ENCODE data around the gene SFT2D1. TPM values are rescaled to one million over a fixed set of nuclear protein-coding genes. Genes with fewer than 3 reads are reported as not detected.

Gene SFT2D1
- total RNA-seq, 1 donor from 2014 or later: 52.8 TPM

- TF ChIP-seq CTCF (IDR thresholded peaks at IDR 0.05): no peak
- intact Hi-C loops (cut with DNase I): no loop called here
- Histone ChIP-seq H3K4me1 (no peaks in the 10 kb centered on the region), H3K9me3 (no peaks in the 10 kb centered on the region), H3K4me3 (no peak overlapping the region), H3K27me3 (ENCODE audit: low read depth) (no peaks in the 10 kb centered on the region), H3K36me3 (no peaks in the 10 kb centered on the region), H3K27ac (no peak overlapping the region)
- ATAC-seq (no peak), DNase-seq (no peak)
Observed at GRCh38 chr6:166353507-166353906, 11.2 kb upstream of the SFT2D1 start.

DNA sequence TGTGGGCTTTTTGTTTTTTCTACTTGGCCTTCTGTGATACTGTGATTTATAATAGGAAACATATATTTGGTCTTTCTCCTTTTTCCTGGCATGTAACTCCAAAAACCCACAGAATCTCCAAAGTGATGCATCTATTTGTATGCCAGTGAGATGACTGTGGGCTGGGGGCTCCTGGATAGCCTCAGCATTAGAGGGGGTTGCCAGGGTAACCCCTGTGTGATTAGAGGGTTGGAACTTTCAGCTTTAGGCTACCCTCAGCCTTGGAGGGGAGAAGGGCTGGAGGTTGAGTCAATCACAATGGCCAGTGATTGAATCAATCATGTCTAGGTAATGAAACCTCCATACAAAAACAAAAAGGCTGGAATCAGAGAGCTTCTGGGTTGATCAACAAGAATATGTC lies 10.6 kb upstream of the SFT2D1 start:
- intact Hi-C loops (cut with DNase I): no loop called here
- no peaks in the 10 kb centered on the region for H3K27me3 ChIP-seq (ENCODE audit: low read depth)
- no peak for ATAC-seq

DNA sequence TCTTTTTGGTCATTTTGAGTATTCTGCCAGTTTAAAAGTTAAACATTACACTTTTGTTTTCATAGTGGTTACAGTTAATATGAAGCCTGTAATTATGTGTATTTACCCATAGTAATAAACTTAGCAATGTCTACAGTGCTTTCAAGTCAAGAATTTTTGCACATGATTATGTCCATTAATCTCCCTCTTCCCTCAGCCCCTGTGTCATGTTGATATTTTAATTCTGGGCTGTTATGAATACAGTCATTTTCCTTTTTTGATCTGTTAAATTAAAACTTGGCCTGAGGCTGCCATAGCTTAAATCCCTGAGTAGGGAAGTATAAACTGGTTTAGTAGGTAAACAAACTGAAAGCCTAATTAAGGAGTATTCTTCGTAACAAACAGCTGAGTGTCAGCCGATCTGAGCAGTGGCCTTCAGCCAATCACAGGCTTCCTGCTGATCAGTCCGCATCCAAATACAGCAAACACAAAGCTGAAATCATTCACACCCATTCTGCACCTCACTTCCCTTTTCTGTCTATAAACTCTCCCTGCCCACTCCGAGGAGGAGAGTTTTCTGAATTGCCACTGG lies 9.5 kb upstream of the SFT2D1 start:
- no peak overlapping the region for H3K4me3 ChIP-seq
- no peaks in the 10 kb centered on the region for H3K4me1 ChIP-seq
- H3K27me3 ChIP-seq (ENCODE audit: low read depth): no peaks in the 10 kb centered on the region
- H3K9me3 ChIP-seq: no peaks in the 10 kb centered on the region
- DNase-seq (peak; percentile 47), ATAC-seq (peak; percentile 75 to 86)
- H3K36me3 ChIP-seq: no peaks in the 10 kb centered on the region
- intact Hi-C loops (cut with DNase I): no loop called here
- H3K27ac ChIP-seq: no peak overlapping the region
- no peak for TF ChIP-seq CTCF (IDR thresholded peaks at IDR 0.05)

More for the DNA sequence above, 10.6 kb upstream of the SFT2D1 start:
- H3K4me1 ChIP-seq: no peaks in the 10 kb centered on the region
- DNase-seq: no peak
- H3K4me3 ChIP-seq: no peak overlapping the region
- H3K36me3 ChIP-seq: no peaks in the 10 kb centered on the region
- no peaks in the 10 kb centered on the region for H3K9me3 ChIP-seq
- TF ChIP-seq CTCF (IDR thresholded peaks at IDR 0.05): no peak
- no peak overlapping the region for H3K27ac ChIP-seq

DNA sequence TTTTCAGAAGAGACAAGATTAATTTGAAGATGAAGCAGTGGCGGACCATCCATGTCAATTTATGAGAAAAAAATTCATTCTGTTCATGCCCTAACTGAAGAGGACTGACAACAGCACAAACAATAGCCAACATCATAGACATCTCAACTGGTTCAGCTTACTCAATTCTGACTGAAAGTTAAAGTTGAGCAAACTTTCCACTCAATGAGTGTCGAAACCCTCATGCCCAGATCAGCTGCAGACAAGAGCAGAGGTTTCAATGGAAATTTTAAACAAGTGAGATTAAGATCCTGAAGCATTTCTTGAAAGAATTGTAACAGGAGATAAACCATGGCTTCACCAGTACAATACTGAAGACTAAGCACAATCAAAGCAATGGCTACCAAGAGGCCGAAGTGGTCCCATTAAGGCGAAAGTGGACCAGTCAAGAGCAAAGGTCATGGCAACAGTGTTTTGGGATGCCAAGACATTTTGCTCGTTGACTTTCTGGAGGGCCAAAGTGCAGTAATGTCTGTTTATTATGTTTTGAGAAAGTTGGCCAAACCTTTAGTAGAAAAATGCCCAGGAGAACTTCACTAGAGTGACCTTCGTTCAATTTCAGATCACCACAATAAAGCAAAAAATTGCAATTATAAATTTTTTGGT lies 6.1 kb upstream of the SFT2D1 start:
- Histone ChIP-seq H3K36me3 (no peaks in the 10 kb centered on the region), H3K4me3 (no peak overlapping the region), H3K27ac (no peak overlapping the region), H3K9me3 (no peaks in the 10 kb centered on the region), H3K27me3 (ENCODE audit: low read depth) (no peaks in the 10 kb centered on the region), H3K4me1 (no peaks in the 10 kb centered on the region)
- DNase-seq: no peak
- intact Hi-C loops (cut with DNase I): no loop called here
- no peak for TF ChIP-seq CTCF (IDR thresholded peaks at IDR 0.05)
- no peak for ATAC-seq

GRCh38 chr6:166346965-166347364 lies 4.6 kb upstream of the SFT2D1 start:
- no peak for DNase-seq
- Histone ChIP-seq H3K36me3 (no peaks in the 10 kb centered on the region), H3K4me3 (no peak overlapping the region), H3K9me3 (no peaks in the 10 kb centered on the region), H3K27me3 (ENCODE audit: low read depth) (no peaks in the 10 kb centered on the region), H3K27ac (no peak overlapping the region), H3K4me1 (no peaks in the 10 kb centered on the region)
- intact Hi-C loops (cut with DNase I): no loop called here
- no peak for ATAC-seq
- TF ChIP-seq CTCF (IDR thresholded peaks at IDR 0.05): no peak
